GM20000 (cell line): Measurements from ENCODE around the gene KCNMB2.

ENCODE experiments used
- DNase-seq: peaks from one replicate; pipeline ENCODE4 v3.0.0; 2012; ENCODE audit warnings: low spot score
- CTCF ChIP-seq: IDR thresholded peaks from 2 replicates; pipeline ENCODE4 v1.5.1; 2012; ENCODE audit warnings: mild to moderate bottlenecking, control low read depth; ENCODE audit errors: extremely low read depth, missing control alignments

KCNMB2 gene

GRCh38 chr3:178520451-178520850, 15.8 kb upstream of the KCNMB2 start:
- no peak for DNase-seq
- no peak for TF ChIP-seq CTCF

GRCh38 chr3:178522200-178523052, 13.8 kb upstream of the KCNMB2 start:
- TF ChIP-seq CTCF = no peak
- DNase-seq = no peak

GRCh38 chr3:178525251-178525650, 11.0 kb upstream of the KCNMB2 start:
- no peak for DNase-seq

GRCh38 chr3:178526291-178526690, 9.9 kb upstream of the KCNMB2 start:
- DNase-seq = no peak
- TF ChIP-seq CTCF = no peak

More at GRCh38 chr3:178525251-178525650, 11.0 kb upstream of the KCNMB2 start:
- TF ChIP-seq CTCF = no peak

GRCh38 chr3:178527981-178528380, 8.3 kb upstream of the KCNMB2 start:
- no peak for TF ChIP-seq CTCF
- DNase-seq = no peak

GRCh38 chr3:178529606-178530225, 6.5 kb upstream of the KCNMB2 start:
- no peak for DNase-seq
- TF ChIP-seq CTCF = no peak

- DNase-seq = no peak
- TF ChIP-seq CTCF = no peak
Observed at GRCh38 chr3:178532476-178532875, 3.8 kb upstream of the KCNMB2 start.
